ENCODE data around the gene IFRD1. TPM values are rescaled to one million over a fixed set of nuclear protein-coding genes. Genes with fewer than 3 reads are reported as not detected.
A peak's percentile ranks its signal among the peaks of the same experiment; 100 is the strongest.

IFRD1 gene
- total RNA-seq, 2 experiments from 2014 or later, result 33.4 to 36.1 TPM

- no peak for DNase-seq
- no peaks in the 10 kb centered on the region for H3K9me3 Mint-ChIP-seq
- no peak overlapping the region for H3K4me3 Mint-ChIP-seq
- H3K27me3 Mint-ChIP-seq, result no peaks in the 10 kb centered on the region
- H3K36me3 Mint-ChIP-seq (ENCODE audit: low read depth), result peaks cover 20% of the 10 kb centered on the region
- ChIA-PET CTCF (interaction anchor here (1.3 kb wide), 1 partner anchor 19 kb away, joined by 4 read pairs; no protein-coding TSS in a partner anchor), POLR2A (interaction anchor here (0.6 kb wide), 1 partner anchor 26 kb away, joined by 3 read pairs; no protein-coding TSS in a partner anchor)
- no peak overlapping the region for H3K27ac Mint-ChIP-seq
- peaks cover 2% of the 10 kb centered on the region for H3K4me1 Mint-ChIP-seq
Observed at GRCh38 chr7:112481121-112481736, 31.0 kb downstream of the IFRD1 start.

- peaks cover 15% of the 10 kb centered on the region for H3K36me3 Mint-ChIP-seq (ENCODE audit: low read depth)
- H3K4me1 Mint-ChIP-seq, result peaks cover 2% of the 10 kb centered on the region
- no peaks in the 10 kb centered on the region for H3K9me3 Mint-ChIP-seq
- ChIA-PET POLR2A (interaction anchor here (0.6 kb wide), 1 partner anchor 27 kb away, joined by 3 read pairs; no protein-coding TSS in a partner anchor), CTCF (interaction anchor here (0.7 kb wide), 1 partner anchor 129 kb away, joined by 3 read pairs; no protein-coding TSS in a partner anchor)
- no peaks in the 10 kb centered on the region for H3K27me3 Mint-ChIP-seq
- no peak for DNase-seq
- no peak overlapping the region for H3K4me3 Mint-ChIP-seq
- H3K27ac Mint-ChIP-seq, result no peak overlapping the region
Observed at GRCh38 chr7:112481833-112482670, 31.8 kb downstream of the IFRD1 start.

- CTCF ChIA-PET, result no interaction called here
Observed at GRCh38 chr7:112484671-112485167, 34.5 kb downstream of the IFRD1 start.

GRCh38 chr7:112485766-112486165, 35.5 kb downstream of the IFRD1 start:
- no peaks in the 10 kb centered on the region for H3K36me3 Mint-ChIP-seq (ENCODE audit: low read depth)
- no peaks in the 10 kb centered on the region for H3K27me3 Mint-ChIP-seq
- peaks cover 2% of the 10 kb centered on the region for H3K4me1 Mint-ChIP-seq
- no peaks in the 10 kb centered on the region for H3K9me3 Mint-ChIP-seq
- H3K4me3 Mint-ChIP-seq, result no peak overlapping the region
- no peak for DNase-seq
- POLR2A ChIA-PET, result no interaction called here
- no peak overlapping the region for H3K27ac Mint-ChIP-seq
- CTCF ChIA-PET, result interaction anchor here (1.9 kb wide), 1 partner anchor 10 kb away, joined by 4 read pairs; no protein-coding TSS in a partner anchor

More at GRCh38 chr7:112484671-112485167, 34.5 kb downstream of the IFRD1 start:
- Mint-ChIP-seq H3K4me3 (no peak overlapping the region), H3K27ac (no peak overlapping the region), H3K9me3 (no peaks in the 10 kb centered on the region), H3K4me1 (peaks cover 2% of the 10 kb centered on the region), H3K27me3 (no peaks in the 10 kb centered on the region), H3K36me3 (ENCODE audit: low read depth) (no peaks in the 10 kb centered on the region)
- DNase-seq, result no peak
- POLR2A ChIA-PET, result interaction anchor here (1.3 kb wide), 1 partner anchor 34 kb away, joined by 5 read pairs; the partner anchor contains the start of gene IFRD1

- no peaks in the 10 kb centered on the region for H3K36me3 Mint-ChIP-seq (ENCODE audit: low read depth)
- ChIA-PET POLR2A (no interaction called here), CTCF (no interaction called here)
- H3K27me3 Mint-ChIP-seq, result no peaks in the 10 kb centered on the region
- H3K9me3 Mint-ChIP-seq, result no peaks in the 10 kb centered on the region
- H3K4me3 Mint-ChIP-seq, result no peak overlapping the region
- peaks cover 2% of the 10 kb centered on the region for H3K4me1 Mint-ChIP-seq
- no peak for DNase-seq
- H3K27ac Mint-ChIP-seq, result no peak overlapping the region
Observed at GRCh38 chr7:112487457-112488263, 37.4 kb downstream of the IFRD1 start.

GRCh38 chr7:112488264-112488552, 37.9 kb downstream of the IFRD1 start:
- no peaks in the 10 kb centered on the region for H3K9me3 Mint-ChIP-seq
- H3K4me3 Mint-ChIP-seq, result no peak overlapping the region
- no peaks in the 10 kb centered on the region for H3K36me3 Mint-ChIP-seq (ENCODE audit: low read depth)
- H3K27me3 Mint-ChIP-seq, result no peaks in the 10 kb centered on the region
- peaks cover 2% of the 10 kb centered on the region for H3K4me1 Mint-ChIP-seq
- DNase-seq, result no peak
- ChIA-PET POLR2A (no interaction called here), CTCF (no interaction called here)
- H3K27ac Mint-ChIP-seq, result no peak overlapping the region

GRCh38 chr7:112492186-112492585, 41.9 kb downstream of the IFRD1 start:
- DNase-seq, result no peak
- Mint-ChIP-seq H3K4me1 (no peaks in the 10 kb centered on the region), H3K36me3 (ENCODE audit: low read depth) (no peaks in the 10 kb centered on the region), H3K27me3 (peaks cover 15% of the 10 kb centered on the region), H3K4me3 (no peak overlapping the region), H3K9me3 (no peaks in the 10 kb centered on the region), H3K27ac (no peak overlapping the region)
- ChIA-PET CTCF (no interaction called here), POLR2A (no interaction called here)

GRCh38 chr7:112494656-112495055, 44.4 kb downstream of the IFRD1 start:
- POLR2A ChIA-PET, result no interaction called here
- H3K27me3 Mint-ChIP-seq, result peaks cover 20% of the 10 kb centered on the region
- CTCF ChIA-PET, result no interaction called here

GRCh38 chr7:112495156-112495788, 45.0 kb downstream of the IFRD1 start:
- Mint-ChIP-seq H3K27ac (no peak overlapping the region), H3K4me1 (no peaks in the 10 kb centered on the region)

More at GRCh38 chr7:112494656-112495055, 44.4 kb downstream of the IFRD1 start:
- H3K4me1 Mint-ChIP-seq, result no peaks in the 10 kb centered on the region
- H3K4me3 Mint-ChIP-seq, result no peak overlapping the region
- no peak for DNase-seq
- no peak overlapping the region for H3K27ac Mint-ChIP-seq
- H3K9me3 Mint-ChIP-seq, result no peaks in the 10 kb centered on the region
- no peaks in the 10 kb centered on the region for H3K36me3 Mint-ChIP-seq (ENCODE audit: low read depth)

GRCh38 chr7:112495810-112496462, 45.7 kb downstream of the IFRD1 start:
- POLR2A ChIA-PET, result no interaction called here
- CTCF ChIA-PET, result interaction anchor here (1.0 to 1.3 kb wide), 3 partner anchors 10 to 754 kb away, joined by 4 to 9 read pairs (median 4); no protein-coding TSS in a partner anchor
- H3K27me3 Mint-ChIP-seq, result peaks cover 20% of the 10 kb centered on the region
- peak; percentile 28 for DNase-seq
- no peak overlapping the region for H3K27ac Mint-ChIP-seq
- H3K4me1 Mint-ChIP-seq, result no peaks in the 10 kb centered on the region
- no peaks in the 10 kb centered on the region for H3K9me3 Mint-ChIP-seq
- H3K36me3 Mint-ChIP-seq (ENCODE audit: low read depth), result no peaks in the 10 kb centered on the region
- H3K4me3 Mint-ChIP-seq, result no peak overlapping the region

More at GRCh38 chr7:112495156-112495788, 45.0 kb downstream of the IFRD1 start:
- ChIA-PET CTCF (interaction anchor here (1.0 to 1.3 kb wide), 2 partner anchors 9 to 742 kb away, joined by 4 read pairs; no protein-coding TSS in a partner anchor), POLR2A (no interaction called here)
- H3K36me3 Mint-ChIP-seq (ENCODE audit: low read depth), result no peaks in the 10 kb centered on the region
- H3K4me3 Mint-ChIP-seq, result no peak overlapping the region
- no peak for DNase-seq
- H3K9me3 Mint-ChIP-seq, result no peaks in the 10 kb centered on the region
- H3K27me3 Mint-ChIP-seq, result peaks cover 20% of the 10 kb centered on the region

GRCh38 chr7:112497481-112497880, 47.2 kb downstream of the IFRD1 start:
- H3K4me1 Mint-ChIP-seq, result no peaks in the 10 kb centered on the region
- no peaks in the 10 kb centered on the region for H3K36me3 Mint-ChIP-seq (ENCODE audit: low read depth)
- CTCF ChIA-PET, result interaction anchor here (0.6 kb wide), 1 partner anchor 276 kb away, joined by 5 read pairs; no protein-coding TSS in a partner anchor
- H3K27me3 Mint-ChIP-seq, result peaks cover 20% of the 10 kb centered on the region
- no peak overlapping the region for H3K27ac Mint-ChIP-seq
- no peak for DNase-seq
- H3K4me3 Mint-ChIP-seq, result no peak overlapping the region
- POLR2A ChIA-PET, result no interaction called here
- H3K9me3 Mint-ChIP-seq, result no peaks in the 10 kb centered on the region

- ChIA-PET POLR2A (no interaction called here), CTCF (no interaction called here)
- Mint-ChIP-seq H3K4me1 (no peaks in the 10 kb centered on the region), H3K36me3 (ENCODE audit: low read depth) (no peaks in the 10 kb centered on the region), H3K4me3 (no peak overlapping the region), H3K27ac (no peak overlapping the region), H3K9me3 (no peaks in the 10 kb centered on the region), H3K27me3 (peaks cover 24% of the 10 kb centered on the region)
- no peak for DNase-seq
Observed at GRCh38 chr7:112500619-112501018, 50.4 kb downstream of the IFRD1 start.

All from activated CD4-positive, alpha-beta memory T cell treated with anti-CD3 and anti-CD28 coated beads, Interleukin-2, amount 10 ng/mL, durations not matched to agents 7 days and 5 days (primary cell).